HG02763 (cell line): Measurements from ENCODE around the gene C2orf78.
A peak's percentile ranks its signal among the peaks of the same experiment; 100 is the strongest.
"Not testable (repeated sequence)": the region's sequence is repeated elsewhere in the genome, so short reads cannot be mapped to it uniquely, and the experiment has no call there.

Experiments used
- ATAC-seq: cut with Tn5 transposase; IDR thresholded peaks from one replicate; pipeline ENCODE4 v1.9.1; 2021; ENCODE audit warnings: mild to moderate bottlenecking, moderate library complexity; ENCODE audit not compliant: unreplicated experiment

C2orf78 gene, protein sequence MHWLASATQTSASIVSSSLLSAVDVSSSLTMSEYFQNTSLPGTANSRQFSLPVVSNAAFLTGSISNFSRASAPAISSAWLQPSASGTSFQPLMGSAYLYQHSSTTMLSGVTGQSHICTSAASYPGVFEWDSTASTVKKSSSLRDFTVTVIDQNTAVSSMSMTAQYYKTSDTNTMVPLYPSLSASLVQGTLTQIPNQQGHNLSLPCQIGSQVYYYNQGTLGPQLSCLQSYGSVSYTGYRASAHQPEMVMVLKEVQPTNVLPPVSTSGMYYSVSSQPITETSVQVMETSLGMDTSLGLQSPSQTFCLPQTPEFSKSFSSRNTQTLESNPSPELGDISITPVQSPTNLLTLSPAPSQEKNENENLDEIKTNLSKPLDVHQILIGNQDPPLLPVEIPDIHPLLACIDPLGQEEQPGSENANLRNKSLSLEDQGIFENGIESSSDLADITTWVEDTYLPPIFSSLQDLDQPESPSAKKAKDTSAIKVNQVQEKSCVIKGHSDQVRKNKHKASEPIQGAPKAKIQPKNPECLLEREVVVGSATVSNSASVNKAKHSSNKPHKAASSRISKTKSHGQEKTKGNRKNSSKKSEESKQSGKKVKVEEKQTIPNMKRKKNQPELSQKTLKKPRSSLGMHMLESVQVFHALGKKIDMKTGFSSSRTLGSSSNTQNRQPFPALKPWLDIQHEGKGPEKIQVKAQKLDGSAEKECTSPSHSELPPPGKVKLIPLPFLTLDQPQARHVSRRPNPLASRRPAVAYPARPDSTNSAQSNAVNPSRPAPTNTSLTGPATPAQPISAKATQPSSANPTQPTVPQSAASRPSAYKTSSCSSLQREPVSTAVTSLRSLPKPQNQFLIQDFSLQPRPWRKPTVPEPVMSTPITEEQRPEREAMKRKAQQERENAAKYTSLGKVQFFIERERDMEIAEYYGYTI

DNA sequence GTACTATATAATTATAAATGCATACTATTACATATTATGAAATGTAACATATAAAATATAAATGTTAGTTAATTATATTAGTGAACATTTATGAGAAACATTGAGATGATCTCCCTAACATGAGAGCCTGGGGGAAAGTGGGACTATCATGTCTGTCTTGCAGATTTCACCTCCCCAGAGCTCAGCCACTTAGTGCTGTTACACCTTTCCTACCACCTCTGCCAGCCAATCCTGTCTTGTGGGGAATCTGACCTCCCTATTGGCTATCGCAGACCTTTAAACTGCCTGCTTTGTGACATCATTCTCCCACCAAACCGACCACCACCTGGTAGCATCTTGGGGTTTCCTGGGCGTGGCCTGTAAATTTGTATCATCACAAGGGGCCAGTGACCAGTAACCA lies at the start of gene C2orf78:
C2orf78 (plus strand) TSS at position 301 of the 400 bp plus-strand sequence. CDS start 127 bp downstream, outside the sequence.
- ATAC-seq = not testable (repeated sequence)

DNA sequence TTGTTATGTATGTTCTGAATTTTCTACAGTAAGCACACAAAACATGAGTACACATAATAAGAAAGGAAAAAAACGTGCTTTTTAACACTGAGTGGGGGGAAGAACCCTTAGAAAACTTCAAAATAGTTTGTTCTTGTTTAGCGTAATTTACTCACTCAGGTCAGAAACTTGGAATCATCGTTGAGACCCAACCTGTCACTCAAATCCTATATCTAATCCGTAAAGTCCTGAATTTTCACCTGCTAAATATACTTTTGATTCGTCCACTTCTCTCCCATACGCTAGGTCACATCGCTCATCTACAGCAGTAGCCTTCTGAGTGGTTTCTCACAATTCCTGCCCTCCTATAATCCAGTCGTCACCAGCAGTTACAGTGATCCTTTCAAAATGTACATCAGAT lies 47.6 kb upstream of the C2orf78 start:
- ATAC-seq = peak; percentile 6

DNA sequence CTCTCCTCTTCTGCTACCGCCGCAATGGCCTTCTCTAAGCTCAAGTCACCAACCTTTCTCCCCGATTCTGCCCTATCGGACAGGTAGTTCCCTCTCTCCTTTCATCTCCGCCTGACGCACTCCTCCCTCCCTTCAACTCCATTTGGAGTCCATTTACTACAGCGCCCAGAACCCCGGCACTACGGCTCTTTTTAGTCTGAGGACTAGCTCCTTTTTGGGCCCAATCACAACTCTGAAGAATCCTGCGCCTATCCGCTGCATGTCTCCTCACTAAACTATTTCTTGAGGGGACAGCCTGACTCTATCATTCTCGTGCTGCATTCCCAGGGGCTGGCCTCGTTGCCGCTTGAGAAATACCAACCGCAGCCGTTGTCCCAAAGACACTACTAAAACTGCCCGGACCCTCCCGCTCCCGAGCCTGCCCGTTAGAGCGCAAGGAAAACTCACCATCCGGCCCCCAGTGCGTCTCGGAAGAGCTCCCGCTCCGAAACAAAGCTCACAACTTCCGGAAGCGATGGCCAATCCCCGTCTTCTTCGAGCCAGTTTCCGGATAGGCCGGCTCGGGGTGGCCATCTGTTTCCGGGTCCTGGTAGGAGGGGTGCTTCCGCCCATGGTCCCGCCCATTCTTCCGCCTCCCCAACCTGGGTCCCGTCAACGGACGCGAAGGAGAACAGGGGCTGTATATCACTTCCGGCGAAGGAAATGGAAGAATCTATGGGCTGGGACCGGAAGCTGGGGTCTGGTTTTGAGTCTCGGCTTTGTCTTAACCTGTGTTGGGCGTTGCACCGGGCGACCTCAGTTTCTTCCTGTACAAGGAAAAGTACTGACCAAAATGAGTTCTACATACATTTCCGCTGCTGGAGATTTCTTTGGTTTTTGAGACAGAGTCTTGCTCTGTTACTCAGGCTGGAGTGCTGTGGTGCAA lies 46.9 kb upstream of the C2orf78 start, which contains the start of gene TPRKB:
TPRKB (minus strand) TSS at position 491 of the 925 bp plus-strand sequence. CDS start 2,776 bp downstream, outside the sequence.
- ATAC-seq = peak; percentile 96

DNA sequence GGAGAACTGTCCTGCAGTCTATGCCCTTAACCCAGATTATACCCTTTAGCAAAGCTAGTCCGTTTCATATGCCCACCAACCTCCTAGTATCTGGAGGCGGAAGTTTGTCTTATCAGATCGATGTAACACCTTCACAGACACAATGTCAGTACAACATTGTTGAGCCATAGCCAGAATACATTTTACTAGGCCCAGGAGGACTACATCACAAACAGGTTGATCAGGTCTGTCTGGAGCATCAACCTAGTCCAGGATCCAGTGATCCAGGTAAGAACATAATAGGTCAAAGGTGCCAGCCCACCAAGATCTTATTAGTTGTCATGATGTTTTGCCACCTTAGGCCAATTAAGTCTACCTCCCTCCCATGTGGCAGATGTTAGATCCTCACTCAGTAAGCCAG lies 44.9 kb upstream of the C2orf78 start:
- ATAC-seq = no peak

DNA sequence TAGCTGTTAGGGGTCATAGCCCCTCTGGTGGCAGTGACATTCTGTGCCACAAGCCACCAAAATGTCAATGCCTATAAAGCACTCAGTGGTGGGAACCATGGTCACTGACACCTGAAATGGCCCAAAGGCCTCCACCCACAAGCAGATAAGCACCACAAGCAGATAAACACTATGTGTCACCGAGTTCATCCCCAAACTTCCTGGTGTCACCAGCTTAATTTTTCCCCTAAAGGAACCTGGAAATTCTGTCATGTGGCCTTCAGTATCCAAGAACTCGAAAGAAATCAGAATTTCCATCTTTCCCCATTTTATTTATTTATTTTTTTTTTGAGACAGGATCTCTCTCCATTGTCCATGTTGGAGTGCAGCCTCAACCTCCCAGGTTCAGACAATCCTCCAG lies 43.2 kb upstream of the C2orf78 start:
- ATAC-seq = no peak

DNA sequence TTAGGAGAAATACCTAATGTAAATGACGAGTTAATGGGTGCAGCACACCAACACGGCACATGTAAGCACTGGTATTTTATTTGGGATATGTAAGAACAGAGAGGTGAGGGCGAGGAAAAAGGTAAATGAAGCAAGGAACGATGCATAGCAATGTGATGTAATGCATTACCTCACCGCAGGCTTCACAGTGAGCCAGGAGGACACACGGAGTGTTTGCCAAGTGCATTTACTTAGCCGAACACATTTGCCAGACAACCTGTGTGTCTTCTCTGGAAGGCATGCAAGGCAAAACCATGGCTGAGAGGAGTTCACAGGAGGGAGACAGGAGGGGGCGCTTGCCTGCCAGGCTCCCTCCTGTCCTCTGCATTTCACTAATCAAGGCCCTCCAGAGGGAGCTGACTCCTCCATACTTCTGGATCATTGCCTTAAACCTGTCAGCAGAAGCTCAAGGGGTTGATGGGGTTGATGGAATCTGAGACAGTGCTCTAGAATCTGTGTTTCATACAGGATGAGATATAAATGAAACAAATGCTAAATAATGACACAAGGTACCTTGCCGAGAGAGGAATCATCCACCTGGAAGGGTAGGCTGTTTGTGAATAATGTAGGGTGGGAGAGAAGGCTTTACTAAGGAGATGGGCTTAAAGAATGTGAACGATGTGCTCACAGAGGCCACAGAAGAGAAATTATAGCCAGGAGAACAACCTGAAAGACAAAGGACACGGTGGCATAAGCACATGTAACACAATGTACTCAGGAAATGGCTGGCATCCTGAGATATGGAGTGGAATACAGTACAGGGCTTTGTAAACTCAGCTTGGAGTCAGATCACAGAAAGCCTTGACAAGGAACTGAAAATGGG lies 37.7 kb upstream of the C2orf78 start:
- no peak for ATAC-seq

DNA sequence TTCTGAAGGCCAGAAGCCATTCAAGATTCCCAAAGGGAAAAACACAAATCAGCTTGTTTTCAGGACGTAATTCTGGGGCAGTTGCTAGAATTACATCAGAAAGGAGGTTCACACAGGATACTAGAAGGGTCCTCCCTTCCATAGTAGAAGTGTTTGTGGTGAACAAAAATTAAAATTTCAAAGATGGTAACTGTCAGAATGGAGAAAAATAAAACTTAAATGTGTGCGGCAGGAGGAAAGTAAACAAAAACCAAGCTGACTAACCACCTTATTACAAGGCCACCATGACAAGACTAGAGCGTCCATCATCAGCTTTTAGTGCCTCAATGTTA lies 37.1 kb upstream of the C2orf78 start:
- no peak for ATAC-seq

DNA sequence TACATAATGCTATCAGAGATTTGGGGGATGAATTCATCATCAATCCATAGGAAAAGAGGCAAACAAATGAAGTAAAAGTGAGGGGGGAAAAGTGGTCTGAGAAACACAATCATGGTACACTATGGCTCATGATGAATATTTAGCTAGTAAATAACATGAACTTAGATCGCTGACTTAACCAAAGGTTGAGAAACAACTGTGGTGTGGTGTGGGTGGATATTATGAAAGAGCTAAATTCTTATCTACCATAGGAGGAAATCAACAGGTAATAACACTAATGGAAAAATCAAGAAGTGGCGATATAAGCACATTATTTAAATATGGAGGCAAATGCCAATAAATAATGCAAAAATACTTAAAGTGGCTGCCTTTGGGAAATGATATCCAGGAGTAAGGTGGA lies 34.7 kb upstream of the C2orf78 start:
- no peak for ATAC-seq

DNA sequence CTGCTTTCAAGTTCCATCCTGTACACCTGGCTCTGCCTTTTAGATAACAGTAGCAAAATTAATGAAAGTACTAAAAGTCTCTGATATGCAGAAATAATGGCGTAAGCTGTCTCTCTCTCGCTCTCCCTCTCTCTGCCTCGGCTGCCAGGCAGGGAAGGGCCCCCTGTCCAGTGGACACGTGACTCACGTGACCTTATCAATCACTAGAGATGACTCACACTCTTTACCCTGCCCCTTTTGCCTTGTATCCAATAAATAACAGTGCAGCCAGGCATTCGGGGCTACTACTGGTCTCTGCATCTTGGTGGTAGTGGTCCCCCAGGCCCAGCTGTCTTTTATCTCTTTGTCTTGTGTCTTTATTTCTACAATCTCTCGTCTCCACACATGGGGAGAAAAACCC lies 29.7 kb upstream of the C2orf78 start:
- ATAC-seq = not testable (repeated sequence)

DNA sequence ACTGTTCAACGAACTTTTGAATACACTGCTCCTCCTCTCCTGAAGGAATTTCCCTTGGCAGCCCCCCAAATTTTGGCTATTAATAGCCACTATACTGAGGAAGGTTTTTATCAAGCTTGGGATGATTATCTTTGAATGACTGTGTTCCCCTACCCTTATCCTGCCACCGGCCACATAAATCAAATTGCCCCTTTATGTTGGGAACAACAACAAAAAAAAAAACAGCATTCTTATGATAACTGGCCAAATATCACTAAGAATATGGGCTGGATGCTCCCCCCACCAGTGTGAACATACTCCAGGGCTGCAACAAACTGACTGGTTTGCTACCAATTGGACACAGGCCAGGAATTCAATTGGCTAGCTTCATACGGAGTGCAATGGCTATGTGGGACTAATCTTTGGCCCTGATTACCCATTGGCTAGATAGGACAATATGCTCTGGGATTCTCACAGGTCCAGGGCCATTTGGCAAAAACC lies 24.7 kb upstream of the C2orf78 start:
- no peak for ATAC-seq

DNA sequence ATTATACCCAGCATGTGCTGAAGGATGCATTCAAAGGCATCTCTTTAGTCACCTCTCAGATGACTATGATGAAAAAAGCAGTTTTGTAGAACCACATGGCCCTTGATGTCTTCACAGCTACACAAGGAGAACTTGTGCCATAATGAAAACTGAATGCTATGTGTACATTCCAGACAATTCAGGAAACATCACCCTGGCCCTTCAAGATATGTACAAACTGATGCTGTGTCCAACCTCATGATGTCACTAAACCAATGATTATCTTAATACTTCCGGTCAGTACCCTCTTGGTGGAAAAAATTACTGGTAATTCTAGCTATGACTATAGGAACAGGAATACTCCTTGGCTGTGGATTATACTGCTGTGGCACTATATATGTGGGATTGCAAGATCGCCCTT lies 24.1 kb upstream of the C2orf78 start:
- ATAC-seq = no peak

DNA sequence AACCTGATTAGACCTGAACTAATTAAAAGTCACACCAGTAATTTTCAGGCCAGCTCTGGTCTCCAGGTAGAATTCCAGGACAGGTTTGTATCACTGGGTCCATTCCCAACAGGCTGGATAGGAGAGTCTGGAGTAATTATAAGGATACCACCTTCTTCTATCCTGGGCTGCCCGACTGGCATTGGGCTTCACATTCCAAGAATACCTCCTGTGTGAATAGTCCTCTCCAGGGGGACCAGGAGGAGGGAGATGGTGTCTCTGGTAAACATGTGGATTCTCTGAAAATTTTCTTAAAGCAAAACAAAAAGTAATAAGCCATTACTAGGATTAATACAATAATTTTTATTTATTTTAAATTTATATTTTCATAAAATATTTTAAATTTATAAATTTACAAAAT lies 21.4 kb upstream of the C2orf78 start:
- ATAC-seq = no peak

DNA sequence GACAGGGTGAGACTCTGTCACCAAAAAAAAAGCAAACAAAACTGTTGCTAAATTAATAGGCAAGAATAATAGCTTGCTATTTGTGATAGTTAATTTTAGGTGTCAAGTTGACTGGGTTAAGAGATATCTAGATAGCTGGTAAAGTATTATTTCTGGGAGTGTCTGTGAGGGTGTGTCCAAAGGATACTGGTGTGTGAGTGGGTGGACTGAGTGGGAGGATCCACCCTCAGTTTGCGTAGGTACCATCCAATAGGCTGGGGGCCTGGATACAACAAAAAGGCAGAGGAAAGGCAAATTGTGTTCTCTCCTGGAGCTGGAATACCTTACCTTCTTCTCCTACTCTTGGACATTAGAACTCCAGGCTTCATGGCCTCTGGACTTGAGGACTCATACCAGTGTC lies 19.0 kb upstream of the C2orf78 start:
- no peak for ATAC-seq

DNA sequence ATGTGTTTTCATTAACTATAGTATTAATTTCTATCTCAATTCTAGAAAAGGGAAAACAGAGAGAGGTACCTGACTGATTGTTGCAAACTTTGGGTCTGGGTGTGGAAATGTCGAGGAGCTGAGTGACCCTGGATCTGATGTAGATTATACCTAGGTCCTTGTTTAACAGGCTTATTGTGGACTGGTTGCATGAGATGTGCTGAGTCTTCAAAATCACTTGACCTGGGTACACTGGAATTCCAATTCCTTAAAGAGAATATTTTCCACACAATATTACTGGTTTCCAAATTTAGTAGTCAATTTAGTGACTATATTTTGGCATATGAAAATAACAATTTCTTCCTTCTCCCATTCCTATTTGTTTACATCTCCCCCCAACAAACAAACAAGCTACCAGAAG lies 17.6 kb upstream of the C2orf78 start:
- no peak for ATAC-seq

DNA sequence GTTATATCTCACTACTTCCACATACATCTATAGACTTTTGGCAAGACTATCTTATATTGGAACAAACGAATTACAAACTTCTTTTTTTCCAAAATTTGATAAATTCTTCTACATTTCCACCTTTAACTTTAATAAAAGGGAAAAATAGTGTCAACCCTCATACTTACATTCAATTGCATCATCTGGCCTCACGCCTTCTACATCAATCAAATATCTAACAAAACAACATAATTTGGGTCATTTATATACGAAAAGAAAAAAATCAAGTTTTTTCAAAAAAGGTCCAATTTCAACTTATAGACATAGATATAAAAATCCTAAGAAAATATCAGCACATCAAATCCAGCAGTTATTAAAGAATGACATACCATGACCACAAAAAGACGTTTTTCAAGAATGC lies 17.0 kb upstream of the C2orf78 start:
- no peak for ATAC-seq

DNA sequence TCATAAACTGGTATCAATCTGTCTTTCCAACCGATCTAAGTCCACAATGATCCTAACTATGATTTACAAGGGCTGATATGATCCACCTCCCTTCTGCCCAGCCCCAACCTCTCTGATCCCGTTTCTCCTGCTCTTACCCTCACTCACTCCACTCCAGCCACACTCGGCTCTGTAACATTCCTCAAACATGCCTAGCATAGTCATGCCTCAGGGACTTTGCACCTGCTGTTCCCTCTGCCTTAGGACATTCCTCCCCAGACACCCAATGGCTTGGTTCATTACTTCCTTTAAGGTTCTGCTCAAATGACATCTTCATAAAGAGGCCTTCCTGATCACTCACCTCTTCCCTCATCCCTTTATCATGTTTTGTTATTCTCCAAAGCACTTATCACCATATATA lies 13.3 kb upstream of the C2orf78 start:
- ATAC-seq = no peak

DNA sequence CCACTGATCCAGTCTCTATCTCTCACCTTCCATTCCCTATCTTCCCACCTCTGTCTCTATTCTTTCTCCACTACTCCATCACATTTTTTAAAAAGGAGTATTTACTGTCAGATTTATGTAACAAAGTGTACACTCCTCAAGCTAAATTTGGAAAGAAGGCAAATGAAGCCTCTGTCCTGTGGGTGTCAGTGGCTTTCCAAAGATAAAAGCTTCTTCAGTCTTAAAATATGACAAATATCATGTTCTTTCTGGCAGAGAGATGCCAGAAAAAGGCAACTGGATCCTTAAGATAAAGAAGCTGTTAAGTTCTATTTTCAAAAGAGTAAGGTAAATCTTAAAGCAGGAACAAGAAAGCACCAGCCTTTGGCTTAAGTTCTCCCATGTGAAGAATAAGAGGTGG lies 11.2 kb upstream of the C2orf78 start:
- no peak for ATAC-seq

DNA sequence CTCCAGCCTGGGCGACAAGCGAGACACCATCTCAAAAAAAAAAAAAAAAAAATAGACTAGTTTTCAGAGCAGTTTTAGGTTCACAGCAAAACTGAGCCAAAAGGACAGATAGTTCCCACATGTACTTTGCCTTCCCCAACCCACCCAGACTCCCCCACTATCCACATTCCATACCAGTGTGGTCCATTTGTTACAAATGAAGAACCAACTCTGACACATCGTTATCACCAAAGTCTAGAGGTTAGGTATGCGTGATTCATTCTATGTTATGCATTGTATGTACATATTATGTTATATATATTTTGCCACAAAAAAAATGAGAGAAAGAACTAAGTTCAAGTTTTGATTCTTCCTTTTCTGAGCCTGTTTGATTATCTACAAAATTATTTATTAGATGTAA lies 7.6 kb upstream of the C2orf78 start:
- ATAC-seq = no peak

DNA sequence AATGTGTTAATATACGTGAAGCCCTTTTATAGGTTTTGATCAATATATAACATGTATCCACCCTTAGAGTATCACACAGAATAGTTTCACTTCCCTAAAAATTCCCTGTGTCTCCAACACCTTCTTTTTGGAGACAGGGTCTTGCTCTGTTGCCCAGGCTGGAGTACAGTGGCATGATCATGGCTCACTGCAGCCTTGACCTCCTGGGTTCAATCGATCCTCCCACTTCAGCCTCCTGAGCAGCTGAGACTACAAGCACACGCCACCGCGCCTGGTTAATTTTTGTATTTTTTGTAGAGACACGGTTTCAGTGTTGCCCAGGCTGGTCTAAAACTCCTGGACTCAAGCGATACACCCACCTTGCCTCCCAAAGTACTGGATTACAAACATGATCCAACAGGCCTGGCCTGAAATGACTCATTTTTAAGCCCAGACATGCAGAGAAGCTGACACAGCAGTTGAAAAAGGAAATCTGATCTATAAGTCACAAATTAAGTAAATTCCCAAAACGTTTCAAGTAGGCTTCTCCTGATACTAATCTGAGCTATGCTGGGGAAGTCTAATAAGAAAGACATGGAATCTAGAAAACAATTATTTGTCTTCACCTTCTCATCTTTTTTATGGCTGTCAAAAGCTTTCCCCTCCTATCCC lies 7.0 kb upstream of the C2orf78 start:
- no peak for ATAC-seq
